ENCODE measurements around the gene LAMA3.

DNA sequence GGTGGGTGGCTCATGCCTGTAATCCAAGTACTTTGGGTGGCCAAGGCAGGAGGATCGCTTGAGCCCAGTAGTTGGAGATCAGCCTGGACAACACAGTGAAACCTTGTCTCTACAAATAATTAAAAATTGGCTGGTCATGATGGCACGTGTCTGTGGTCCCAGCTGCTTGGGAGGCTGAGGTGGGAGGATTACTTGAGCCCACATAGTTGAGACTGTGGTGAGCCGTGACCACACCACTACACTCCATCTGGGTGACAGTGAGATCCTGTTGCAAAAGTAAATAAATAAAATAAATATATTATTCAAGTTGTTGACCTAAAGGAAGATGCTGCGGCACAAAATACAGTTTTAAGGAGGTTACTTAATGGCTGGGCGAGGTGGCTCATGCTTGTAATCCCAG lies 72.7 kb downstream of the LAMA3 start:
- no peak for TF ChIP-seq POLR2A (IDR thresholded peaks at IDR 0.05)
- TF ChIP-seq, protein P1, sequence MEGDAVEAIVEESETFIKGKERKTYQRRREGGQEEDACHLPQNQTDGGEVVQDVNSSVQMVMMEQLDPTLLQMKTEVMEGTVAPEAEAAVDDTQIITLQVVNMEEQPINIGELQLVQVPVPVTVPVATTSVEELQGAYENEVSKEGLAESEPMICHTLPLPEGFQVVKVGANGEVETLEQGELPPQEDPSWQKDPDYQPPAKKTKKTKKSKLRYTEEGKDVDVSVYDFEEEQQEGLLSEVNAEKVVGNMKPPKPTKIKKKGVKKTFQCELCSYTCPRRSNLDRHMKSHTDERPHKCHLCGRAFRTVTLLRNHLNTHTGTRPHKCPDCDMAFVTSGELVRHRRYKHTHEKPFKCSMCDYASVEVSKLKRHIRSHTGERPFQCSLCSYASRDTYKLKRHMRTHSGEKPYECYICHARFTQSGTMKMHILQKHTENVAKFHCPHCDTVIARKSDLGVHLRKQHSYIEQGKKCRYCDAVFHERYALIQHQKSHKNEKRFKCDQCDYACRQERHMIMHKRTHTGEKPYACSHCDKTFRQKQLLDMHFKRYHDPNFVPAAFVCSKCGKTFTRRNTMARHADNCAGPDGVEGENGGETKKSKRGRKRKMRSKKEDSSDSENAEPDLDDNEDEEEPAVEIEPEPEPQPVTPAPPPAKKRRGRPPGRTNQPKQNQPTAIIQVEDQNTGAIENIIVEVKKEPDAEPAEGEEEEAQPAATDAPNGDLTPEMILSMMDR (IDR thresholded peaks at IDR 0.05): no peak
